MM.1S (cell line): ENCODE results near the gene LGALS14.

Experiments
- EZH2 ChIP-seq: fragments of 300-600 bp; sonication (generic); optimal IDR thresholded peaks from 2 replicates; pipeline ENCODE3; 2017; ENCODE audit warnings: low read depth, mild to moderate bottlenecking, antibody characterized with exemption, low read length, mixed read lengths
- EZH2phosphoT487 ChIP-seq: fragments of 300-600 bp; sonication (generic); IDR thresholded peaks from 2 replicates; pipeline ENCODE4 v1.6.1; 2018; ENCODE audit warnings: antibody characterized with exemption, low read length
- TF ChIP-seq, protein P1 (sequence below): fragments of 300-600 bp; sonication (generic); IDR thresholded peaks from 2 replicates; pipeline ENCODE4 v1.5.1; 2016; ENCODE audit warnings: antibody characterized with exemption, low read length, mixed read lengths

DNA sequence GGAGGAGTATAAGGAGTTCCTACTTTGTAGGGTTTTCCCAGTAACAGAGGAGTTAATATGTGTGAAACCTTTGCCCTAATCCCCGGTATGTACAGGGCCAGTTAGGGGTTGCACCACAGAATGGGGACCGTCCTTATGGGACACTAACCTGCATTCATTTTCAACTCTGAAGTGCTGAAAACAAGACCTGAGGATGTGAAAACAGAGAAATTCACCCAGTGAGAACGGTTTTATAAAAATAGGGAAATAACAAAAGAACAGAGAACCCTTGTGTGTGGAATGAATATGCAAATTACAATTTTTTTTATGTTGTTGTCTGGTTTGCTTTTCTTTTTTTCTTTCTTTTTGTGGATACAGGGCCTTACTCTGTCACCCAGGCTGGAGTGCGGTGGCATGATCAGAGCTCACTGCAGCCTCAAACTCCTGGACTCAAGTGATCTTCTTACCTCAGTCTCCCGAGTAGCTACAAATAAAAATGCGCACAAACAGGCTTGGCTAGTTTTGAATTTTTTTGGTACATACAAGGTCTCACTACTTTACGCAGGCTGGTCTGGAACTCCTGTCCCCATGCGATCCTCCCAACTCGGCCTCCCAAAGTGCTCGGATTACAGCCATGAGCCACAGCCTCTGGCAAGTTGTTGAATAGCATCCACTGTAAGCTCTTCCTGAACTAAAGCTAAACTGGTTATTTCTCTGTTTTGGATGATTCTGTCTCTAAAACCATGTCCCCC is 23.0 kb downstream of the LGALS14 start:
- TF ChIP-seq, protein P1, sequence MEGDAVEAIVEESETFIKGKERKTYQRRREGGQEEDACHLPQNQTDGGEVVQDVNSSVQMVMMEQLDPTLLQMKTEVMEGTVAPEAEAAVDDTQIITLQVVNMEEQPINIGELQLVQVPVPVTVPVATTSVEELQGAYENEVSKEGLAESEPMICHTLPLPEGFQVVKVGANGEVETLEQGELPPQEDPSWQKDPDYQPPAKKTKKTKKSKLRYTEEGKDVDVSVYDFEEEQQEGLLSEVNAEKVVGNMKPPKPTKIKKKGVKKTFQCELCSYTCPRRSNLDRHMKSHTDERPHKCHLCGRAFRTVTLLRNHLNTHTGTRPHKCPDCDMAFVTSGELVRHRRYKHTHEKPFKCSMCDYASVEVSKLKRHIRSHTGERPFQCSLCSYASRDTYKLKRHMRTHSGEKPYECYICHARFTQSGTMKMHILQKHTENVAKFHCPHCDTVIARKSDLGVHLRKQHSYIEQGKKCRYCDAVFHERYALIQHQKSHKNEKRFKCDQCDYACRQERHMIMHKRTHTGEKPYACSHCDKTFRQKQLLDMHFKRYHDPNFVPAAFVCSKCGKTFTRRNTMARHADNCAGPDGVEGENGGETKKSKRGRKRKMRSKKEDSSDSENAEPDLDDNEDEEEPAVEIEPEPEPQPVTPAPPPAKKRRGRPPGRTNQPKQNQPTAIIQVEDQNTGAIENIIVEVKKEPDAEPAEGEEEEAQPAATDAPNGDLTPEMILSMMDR: no peak
- TF ChIP-seq EZH2 (no peak), EZH2phosphoT487 (no peak)
